HepG2 (cell line): ENCODE results near the gene HSPB9. TPM values are rescaled to one million over a fixed set of nuclear protein-coding genes. Genes with fewer than 3 reads are reported as not detected.

Experiments
- ATAC-seq: fragments of 200-7000 bp; cut with Tn5 transposase; 3 replicates; pipeline ENCODE4 v1.9.1; 2020; ENCODE audit warnings: mild to moderate bottlenecking, moderate library complexity
- BruUV-seq: library from RNA; stranded (reverse); fragments of 400-500 nt; replicated peaks from 2 replicates; lab custom pipeline; 2021; lab: Mats Ljungman, UMichigan
- CTCF ChIA-PET: fragments of 300-600 bp; formaldehyde crosslinking; extraction: SDS; loops from one replicate; lab custom pipeline; 2021; ENCODE audit warnings: low total read pairs, inconsistent platforms, low intra/inter-chr PET ratio; lab: Yijun Ruan, JAX
- POLR2A ChIA-PET: fragments of 350-600 bp; sonication (Branson Sonifier 250); formaldehyde crosslinking; loops from one replicate; lab custom pipeline; 2020; ENCODE audit warnings: antibody characterized with exemption, inconsistent platforms; lab: Yijun Ruan, JAX
- DNase-seq: peaks from one replicate; pipeline ENCODE4 v3.0.0-alpha.2; 2015; ENCODE audit warnings: low spot score
- FAIRE-seq: peaks from 3 replicates; lab custom pipeline; 2011; peaks lifted over from hg19 to GRCh38; lab: Jason Lieb, UNC
- H2AFZ ChIP-seq: one replicate; pipeline ENCODE4 v1.6.1; 2011; ENCODE audit warnings: low read length, inconsistent platforms
- H3K27ac ChIP-seq: fragments of 300-600 bp; 3 replicates; pipeline ENCODE4 v1.8.0; 2011; ENCODE audit warnings: mixed run types, mild to moderate bottlenecking, mixed read lengths, low read length, inconsistent platforms; ENCODE audit not compliant: insufficient read depth; ENCODE audit errors: extremely low read length
- H3K27me3 ChIP-seq, 2 experiments: fragments of 200-600 bp in 1 of 2; 2 replicates in 1 of 2; 3 replicates in 1 of 2; pipeline versions ENCODE4 v1.6.0 to v1.8.0; 2011; ENCODE audit warnings: low read length in 2 of 2, mild to moderate bottlenecking in 2 of 2, moderate library complexity in 2 of 2, inconsistent platforms in 1 of 2; ENCODE audit not compliant: insufficient read depth in 2 of 2, control insufficient read depth in 1 of 2
- H3K36me3 ChIP-seq, 2 experiments: fragments of 200-600 bp in 1 of 2; replicated peaks in 1 of 2; 2 replicates in 1 of 2; 3 replicates in 1 of 2; pipeline versions ENCODE4 v1.5.1 to v1.8.0; 2011; ENCODE audit warnings: low read length in 2 of 2, inconsistent platforms in 1 of 2; ENCODE audit not compliant: insufficient read depth in 2 of 2, control insufficient read depth in 1 of 2
- H3K4me1 ChIP-seq: 2 replicates; pipeline ENCODE4 v1.5.1; 2012; ENCODE audit warnings: low read length, inconsistent platforms; ENCODE audit not compliant: insufficient read depth
- H3K4me2 ChIP-seq: 2 replicates; pipeline ENCODE4 v1.6.0; 2011; ENCODE audit warnings: low read depth, low read length, inconsistent platforms
- H3K4me3 ChIP-seq, 3 experiments: fragments of 200-600 bp in 1 of 3; sonication (generic), shearing (Covaris generic) in 1 of 3; replicated peaks in 1 of 3; 2 replicates each; pipeline ENCODE4 v1.5.1; 2011 to 2016; ENCODE audit warnings: low read length in 3 of 3, inconsistent platforms in 2 of 3, low read depth in 2 of 3, mild to moderate bottlenecking in 2 of 3, control low read depth in 1 of 3, mixed read lengths in 1 of 3; ENCODE audit not compliant: insufficient read depth in 1 of 3
- H3K79me2 ChIP-seq: one replicate; pipeline ENCODE4 v1.6.1; 2011; ENCODE audit warnings: low read length, inconsistent platforms; ENCODE audit not compliant: insufficient read depth
- H3K9ac ChIP-seq: 2 replicates; pipeline ENCODE4 v1.6.0; 2011; ENCODE audit warnings: mild to moderate bottlenecking, low read depth, low read length, inconsistent platforms; ENCODE audit not compliant: insufficient read depth
- H3K9me3 ChIP-seq: 2 replicates; pipeline ENCODE4 v1.5.1; 2012; ENCODE audit warnings: mild to moderate bottlenecking, low read length
- H4K20me1 ChIP-seq: 2 replicates; pipeline ENCODE4 v1.6.0; 2011; ENCODE audit warnings: inconsistent platforms, mild to moderate bottlenecking, low read length, moderate library complexity; ENCODE audit not compliant: insufficient read depth
- ASH2L ChIP-seq: fragments of 300-600, 200-600 bp; sonication (generic); IDR thresholded peaks from 2 replicates; pipeline ENCODE4 v1.7.0; 2017; ENCODE audit warnings: low read depth, mild to moderate bottlenecking, moderate library complexity, mixed read lengths, low read length; ENCODE audit not compliant: insufficient read length
- HNF1B ChIP-seq: sonication (generic); formaldehyde crosslinking; IDR thresholded peaks from 2 replicates; pipeline ENCODE4 v1.5.1; 2020; ENCODE audit warnings: mild to moderate bottlenecking, moderate library complexity, missing genetic modification reagents
- KLF16 ChIP-seq, 2 experiments: sonication (generic) in 1 of 2; formaldehyde crosslinking in 1 of 2; IDR thresholded peaks; 2 replicates each; pipeline versions ENCODE4 v1.6.1 to v1.8.0; 2016 to 2023; ENCODE audit warnings: missing genetic modification reagents in 2 of 2, missing compliant biosample characterization in 1 of 2
- ZNF451 ChIP-seq: sonication (generic); formaldehyde crosslinking; IDR thresholded peaks from 2 replicates; pipeline ENCODE4 v1.5.0; 2020; ENCODE audit warnings: mild to moderate bottlenecking, missing genetic modification reagents
- ZNF563 ChIP-seq: sonication (generic); formaldehyde crosslinking; IDR thresholded peaks from 2 replicates; pipeline ENCODE4 v1.8.0; 2022; ENCODE audit warnings: mild to moderate bottlenecking, moderate library complexity, missing genetic modification reagents
- ZNF589 ChIP-seq: sonication (generic); formaldehyde crosslinking; conservative IDR thresholded peaks from 2 replicates; pipeline ENCODE4 v1.8.0; 2022; ENCODE audit warnings: mild to moderate bottlenecking, moderate library complexity, missing genetic modification reagents
- ZNF740 ChIP-seq: sonication (generic); formaldehyde crosslinking; IDR thresholded peaks from 2 replicates; pipeline ENCODE4 v1.4.0; 2020; ENCODE audit warnings: missing genetic modification reagents
- ZNF790 ChIP-seq: sonication (generic); formaldehyde crosslinking; IDR thresholded peaks from 2 replicates; pipeline ENCODE4 v1.8.0; 2022; ENCODE audit warnings: missing genetic modification reagents, mild to moderate bottlenecking, borderline replicate concordance
- WGBS: methylation state at CpG from one replicate; pipeline ENCODE4 v1.1.6; 2017; ENCODE audit warnings: low lambda C conversion rate; 5-methylcytosine and 5-hydroxymethylcytosine counted together
- in situ Hi-C: cut with HindIII; loops from 2 replicates; pipeline ENCODE4 v1.10.0; 2017; ENCODE audit warnings: low pct_unique_long_range_greater_than_20kb; ENCODE audit not compliant: extremely low pct_ligation_motif_present
- intact Hi-C: fragments of 100-400 bp; cut with micrococcal nuclease; formaldehyde crosslinking; loops from one replicate; pipeline ENCODE4 v1.10.0; 2022; ENCODE audit not compliant: unreplicated experiment
- polyA plus RNA-seq, 8 experiments: library from polyadenylated mRNA; depleted of rRNA in 3 of 8; stranded (reverse) in 7 of 8; unstranded in 1 of 8; fragments of >200 nt; fragmentation: Illumina TruSeq in 4 of 8; extraction: Trizol in 4 of 8; gene quantifications; 2 replicates each; pipeline versions ENCODE4 v1.2.1 to v1.2.3, GENCODE V29; 2011 to 2016; ENCODE audit warnings: low read depth in 4 of 8, missing spikeins in 1 of 8, mixed read lengths in 1 of 8; ENCODE audit not compliant: insufficient read depth in 1 of 8
- total RNA-seq, 5 experiments: library from RNA; depleted of rRNA; stranded (reverse); fragments of >200 nt; fragmentation: Illumina TruSeq; extraction: Trizol; gene quantifications; 2 replicates each; pipeline ENCODE4 v1.2.3, GENCODE V29; 2016; ENCODE audit warnings: low read depth in 1 of 5
- TF ChIP-seq, protein P1 (sequence below): sonication (generic); formaldehyde crosslinking; IDR thresholded peaks from 2 replicates; pipeline ENCODE4 v1.9.0; 2021; ENCODE audit warnings: mild to moderate bottlenecking, missing genetic modification reagents

Gene HSPB9
- total and polyA plus RNA-seq, 2 of the 13 experiments (the other 11 are each of a cell fraction or from before 2014, with no cell fraction given) = 0.05 to 0.24 TPM

DNA sequence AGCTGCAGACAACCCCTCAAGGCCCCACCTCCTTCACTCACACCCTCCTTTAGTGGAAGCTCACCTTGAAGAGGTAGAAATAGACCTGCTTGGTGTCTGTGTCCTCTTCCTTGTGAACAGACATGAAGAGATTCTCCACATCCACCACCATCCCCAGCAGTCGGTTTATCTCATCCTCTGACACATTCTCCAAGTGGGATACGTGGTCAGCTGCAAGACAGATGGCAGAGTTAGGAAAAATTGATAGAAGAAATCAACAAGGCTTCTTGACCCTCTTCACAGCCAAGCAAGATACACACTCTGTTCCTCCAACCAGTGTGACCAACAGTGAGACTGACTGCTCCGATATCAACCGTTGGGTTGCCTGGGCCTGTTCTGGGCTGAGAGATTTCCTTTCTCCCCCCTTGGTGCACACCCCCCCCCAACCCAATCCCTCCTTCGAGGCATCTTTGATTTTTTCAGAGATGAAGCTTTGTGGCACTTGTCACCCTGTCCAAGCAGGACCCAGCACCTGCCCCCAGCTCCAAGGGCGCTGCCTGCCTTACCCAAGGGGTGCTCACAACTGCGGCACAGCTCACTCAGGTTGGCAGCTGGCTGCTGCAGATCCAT, 2.3 kb upstream of the HSPB9 start:
- intact Hi-C loops (loop anchor here (5.0 kb wide), 1 partner anchor 37 kb away; no protein-coding TSS in a partner anchor), in situ Hi-C loops (no loop called here)
- WGBS = 84% methylated on average over 7 of the region's 7 CpGs
- ChIA-PET CTCF (no interaction called here), POLR2A (interaction anchor here (0.8 to 3.1 kb wide), 22 partner anchors 8 to 431 kb away, joined by 3 to 34 read pairs (median 6); partner anchors contain the start of genes CNP, DHX58, DNAJC7 and EIF1)
- H3K27ac ChIP-seq = no peak overlapping the region
- ATAC-seq = no peak
- H3K79me2 ChIP-seq = no peaks in the 10 kb centered on the region
- H3K27me3 ChIP-seq = no peaks in the 10 kb centered on the region
- TF ChIP-seq ZNF740 (CRISPR knock-in tag) (no peak), ZNF790 (CRISPR knock-in tag) (0 out of 2 replicates have a peak, but pooled peaks have one; percentile 31), ZNF563 (0 out of 2 replicates have a peak, but pooled peaks have one; percentile 36), KLF16 (CRISPR knock-in tag; IDR thresholded peaks at IDR 0.05) (no peak), ZNF589 (0 out of 2 replicates have a peak, but pooled peaks have one; percentile 3), HNF1B (CRISPR knock-in tag) (0 out of 2 replicates have a peak, but pooled peaks have one; percentile 14), ASH2L (peak; percentile 1), ZNF451 (0 out of 2 replicates have a peak, but pooled peaks have one; percentile 7)
- TF ChIP-seq, protein P1, sequence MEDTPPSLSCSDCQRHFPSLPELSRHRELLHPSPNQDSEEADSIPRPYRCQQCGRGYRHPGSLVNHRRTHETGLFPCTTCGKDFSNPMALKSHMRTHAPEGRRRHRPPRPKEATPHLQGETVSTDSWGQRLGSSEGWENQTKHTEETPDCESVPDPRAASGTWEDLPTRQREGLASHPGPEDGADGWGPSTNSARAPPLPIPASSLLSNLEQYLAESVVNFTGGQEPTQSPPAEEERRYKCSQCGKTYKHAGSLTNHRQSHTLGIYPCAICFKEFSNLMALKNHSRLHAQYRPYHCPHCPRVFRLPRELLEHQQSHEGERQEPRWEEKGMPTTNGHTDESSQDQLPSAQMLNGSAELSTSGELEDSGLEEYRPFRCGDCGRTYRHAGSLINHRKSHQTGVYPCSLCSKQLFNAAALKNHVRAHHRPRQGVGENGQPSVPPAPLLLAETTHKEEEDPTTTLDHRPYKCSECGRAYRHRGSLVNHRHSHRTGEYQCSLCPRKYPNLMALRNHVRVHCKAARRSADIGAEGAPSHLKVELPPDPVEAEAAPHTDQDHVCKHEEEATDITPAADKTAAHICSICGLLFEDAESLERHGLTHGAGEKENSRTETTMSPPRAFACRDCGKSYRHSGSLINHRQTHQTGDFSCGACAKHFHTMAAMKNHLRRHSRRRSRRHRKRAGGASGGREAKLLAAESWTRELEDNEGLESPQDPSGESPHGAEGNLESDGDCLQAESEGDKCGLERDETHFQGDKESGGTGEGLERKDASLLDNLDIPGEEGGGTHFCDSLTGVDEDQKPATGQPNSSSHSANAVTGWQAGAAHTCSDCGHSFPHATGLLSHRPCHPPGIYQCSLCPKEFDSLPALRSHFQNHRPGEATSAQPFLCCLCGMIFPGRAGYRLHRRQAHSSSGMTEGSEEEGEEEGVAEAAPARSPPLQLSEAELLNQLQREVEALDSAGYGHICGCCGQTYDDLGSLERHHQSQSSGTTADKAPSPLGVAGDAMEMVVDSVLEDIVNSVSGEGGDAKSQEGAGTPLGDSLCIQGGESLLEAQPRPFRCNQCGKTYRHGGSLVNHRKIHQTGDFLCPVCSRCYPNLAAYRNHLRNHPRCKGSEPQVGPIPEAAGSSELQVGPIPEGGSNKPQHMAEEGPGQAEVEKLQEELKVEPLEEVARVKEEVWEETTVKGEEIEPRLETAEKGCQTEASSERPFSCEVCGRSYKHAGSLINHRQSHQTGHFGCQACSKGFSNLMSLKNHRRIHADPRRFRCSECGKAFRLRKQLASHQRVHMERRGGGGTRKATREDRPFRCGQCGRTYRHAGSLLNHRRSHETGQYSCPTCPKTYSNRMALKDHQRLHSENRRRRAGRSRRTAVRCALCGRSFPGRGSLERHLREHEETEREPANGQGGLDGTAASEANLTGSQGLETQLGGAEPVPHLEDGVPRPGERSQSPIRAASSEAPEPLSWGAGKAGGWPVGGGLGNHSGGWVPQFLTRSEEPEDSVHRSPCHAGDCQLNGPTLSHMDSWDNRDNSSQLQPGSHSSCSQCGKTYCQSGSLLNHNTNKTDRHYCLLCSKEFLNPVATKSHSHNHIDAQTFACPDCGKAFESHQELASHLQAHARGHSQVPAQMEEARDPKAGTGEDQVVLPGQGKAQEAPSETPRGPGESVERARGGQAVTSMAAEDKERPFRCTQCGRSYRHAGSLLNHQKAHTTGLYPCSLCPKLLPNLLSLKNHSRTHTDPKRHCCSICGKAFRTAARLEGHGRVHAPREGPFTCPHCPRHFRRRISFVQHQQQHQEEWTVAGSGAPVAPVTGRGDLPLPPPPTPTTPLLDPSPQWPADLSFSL = 0 out of 2 replicates have a peak, but pooled peaks have one; percentile 23
- peaks cover 5 to 37% of the 10 kb centered on the region in 2 experiments for H3K36me3 ChIP-seq
- H3K9ac ChIP-seq = peak overlapping the region; percentile 48
- no peak for DNase-seq
- H2AFZ ChIP-seq = no peak overlapping the region
- H3K4me1 ChIP-seq = peaks cover 33% of the 10 kb centered on the region
- BruUV-seq = no TSS peak
- H4K20me1 ChIP-seq = no peaks in the 10 kb centered on the region
- H3K4me3 ChIP-seq = peak overlapping the region; percentile 76 to 85 (median 79)
- peak overlapping the region; percentile 74 for H3K4me2 ChIP-seq
- H3K9me3 ChIP-seq = no peaks in the 10 kb centered on the region
- FAIRE-seq = no peak
